PFSK-1 (cell line): ENCODE data around the gene KRT31.

Experiments used
- FOXP2 ChIP-seq: optimal IDR thresholded peaks from 2 replicates; pipeline ENCODE3; 2011; ENCODE audit warnings: borderline replicate concordance, control low read depth, inconsistent platforms; ENCODE audit not compliant: insufficient read depth; ENCODE audit errors: extremely low read length, extremely low read depth
- POLR2AphosphoS5 ChIP-seq: IDR thresholded peaks from 2 replicates; pipeline ENCODE4 v1.6.1; 2012; ENCODE audit warnings: low read depth, mild to moderate bottlenecking, control low read depth, low read length, moderate library complexity
- REST ChIP-seq, 2 experiments: IDR thresholded peaks; 2 replicates each; pipeline versions ENCODE4 v1.6.1 to v1.8.0; 2011 to 2012; ENCODE audit warnings: low read depth in 2 of 2, low read length in 2 of 2, control low read depth in 1 of 2, inconsistent platforms in 1 of 2, mild to moderate bottlenecking in 1 of 2, moderate library complexity in 1 of 2; ENCODE audit not compliant: insufficient read depth in 1 of 2
- SIN3A ChIP-seq: IDR thresholded peaks from 2 replicates; pipeline ENCODE4 v1.6.1; 2012; ENCODE audit warnings: mild to moderate bottlenecking, low read length, moderate library complexity, borderline replicate concordance; ENCODE audit not compliant: insufficient read depth
- TAF1 ChIP-seq: IDR thresholded peaks from 2 replicates; pipeline ENCODE4 v1.6.1; 2012; ENCODE audit warnings: low read length, control low read depth, borderline replicate concordance; ENCODE audit not compliant: insufficient read depth

Gene KRT31

GRCh38 chr17:41394254-41394996 is 3.0 kb downstream of the KRT31 start:
- TF ChIP-seq SIN3A (no peak), REST (IDR thresholded peaks at IDR 0.05; ENCODE audit: insufficient read depth in 1 of 2, low read depth in 2 of 2, low read length in 2 of 2) (no peak), FOXP2 (no peak), POLR2AphosphoS5 (no peak), TAF1 (no peak)

DNA sequence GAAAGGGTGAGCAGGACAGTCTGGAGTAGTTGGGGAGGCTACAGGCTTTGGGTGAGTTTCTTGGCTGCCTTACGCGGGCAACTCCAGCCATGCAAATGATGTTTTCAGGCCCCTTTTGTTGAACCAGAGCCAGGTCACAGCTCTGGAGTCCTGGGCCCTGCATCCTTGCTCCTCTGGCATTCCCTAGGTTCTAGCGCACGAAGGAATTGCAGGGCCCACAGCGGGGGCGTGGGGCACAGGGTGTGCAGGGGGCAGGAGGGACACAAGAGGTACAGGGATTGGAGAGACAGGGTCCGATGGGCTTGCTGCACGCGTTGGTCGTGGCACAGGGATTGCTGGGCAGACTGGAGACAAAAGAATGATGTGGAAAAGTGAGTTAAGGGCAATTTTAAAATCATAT is 3.6 kb downstream of the KRT31 start:
- TF ChIP-seq POLR2AphosphoS5 = no peak
- TF ChIP-seq FOXP2 = no peak
- TF ChIP-seq TAF1 = no peak
- TF ChIP-seq SIN3A = no peak
- TF ChIP-seq REST (IDR thresholded peaks at IDR 0.05; ENCODE audit: insufficient read depth in 1 of 2, low read depth in 2 of 2, low read length in 2 of 2) = no peak

- no peak for TF ChIP-seq POLR2AphosphoS5
- no peak for TF ChIP-seq FOXP2
Observed at GRCh38 chr17:41393294-41393693, 4.1 kb downstream of the KRT31 start.

- TF ChIP-seq TAF1 = no peak
- no peak for TF ChIP-seq SIN3A
- no peak for TF ChIP-seq POLR2AphosphoS5
- no peak for TF ChIP-seq REST (IDR thresholded peaks at IDR 0.05; ENCODE audit: insufficient read depth in 1 of 2, low read depth in 2 of 2, low read length in 2 of 2)
- TF ChIP-seq FOXP2 = no peak
Observed at GRCh38 chr17:41392278-41392677, 5.1 kb downstream of the KRT31 start.

DNA sequence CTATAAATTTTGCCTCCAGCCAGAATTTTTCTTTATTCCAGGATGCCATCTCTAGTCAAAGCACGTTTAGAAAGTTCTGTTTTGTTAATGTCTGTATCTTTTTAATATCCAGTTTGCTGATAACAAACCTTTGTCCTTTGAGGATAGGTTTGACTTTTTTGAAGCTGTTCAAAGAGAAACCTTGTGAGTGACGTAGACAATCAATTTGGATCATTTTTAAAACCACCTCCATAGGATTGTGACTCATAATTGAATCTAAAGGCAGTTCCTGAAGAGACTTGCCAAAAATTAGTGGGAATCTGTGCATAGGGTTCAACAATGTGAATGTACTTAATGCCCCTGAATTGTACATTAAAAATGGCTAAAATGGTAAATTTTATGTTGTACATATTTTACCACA is 5.9 kb downstream of the KRT31 start:
- TF ChIP-seq FOXP2 = no peak
- TF ChIP-seq SIN3A = no peak
- no peak for TF ChIP-seq TAF1
- no peak for TF ChIP-seq POLR2AphosphoS5
- TF ChIP-seq REST (IDR thresholded peaks at IDR 0.05; ENCODE audit: insufficient read depth in 1 of 2, low read depth in 2 of 2, low read length in 2 of 2) = no peak
